HEK293T (cell line): ENCODE results near the gene WIPF1.

Experiments
- CTCF ChIA-PET: fragments of 350-600 bp; formaldehyde crosslinking; extraction: SDS; loops from one replicate; lab custom pipeline; 2021; ENCODE audit warnings: antibody characterized with exemption, inconsistent platforms; lab: Yijun Ruan, JAX
- POLR2A ChIA-PET: fragments of 350-600 bp; formaldehyde crosslinking; extraction: SDS; loops from one replicate; lab custom pipeline; 2020; ENCODE audit warnings: antibody characterized with exemption, inconsistent platforms; lab: Yijun Ruan, JAX
- DNase-seq: peaks from one replicate; pipeline ENCODE4 v3.0.0; 2012; ENCODE audit warnings: mixed read lengths; ENCODE audit errors: extremely low spot score
- ARNT ChIP-seq: fragments of 450-650 bp; IDR thresholded peaks from 2 replicates; pipeline ENCODE4 v1.6.1; 2017; ENCODE audit warnings: mild to moderate bottlenecking
- BHLHE40 ChIP-seq: fragments of 450-650 bp; IDR thresholded peaks from 2 replicates; pipeline ENCODE4 v1.6.1; 2016; ENCODE audit warnings: mild to moderate bottlenecking, moderate library complexity, borderline replicate concordance
- CTBP1 ChIP-seq: fragments of 450-650 bp; IDR thresholded peaks from 2 replicates; pipeline ENCODE4 v1.6.1; 2016; ENCODE audit warnings: borderline replicate concordance
- ELF4 ChIP-seq: fragments of 450-650 bp; IDR thresholded peaks from 2 replicates; pipeline ENCODE4 v1.6.1; 2017; ENCODE audit warnings: antibody characterized with exemption
- FOXA1 ChIP-seq: fragments of 450-650 bp; IDR thresholded peaks from 2 replicates; pipeline ENCODE4 v1.6.1; 2016; ENCODE audit warnings: mild to moderate bottlenecking
- FOXK2 ChIP-seq: fragments of 450-650 bp; IDR thresholded peaks from 2 replicates; pipeline ENCODE4 v1.6.1; 2016; ENCODE audit warnings: mild to moderate bottlenecking
- FOXM1 ChIP-seq: fragments of 450-650 bp; IDR thresholded peaks from 2 replicates; pipeline ENCODE4 v1.6.1; 2017; ENCODE audit warnings: mild to moderate bottlenecking, borderline replicate concordance
- HDGF ChIP-seq: fragments of 450-650 bp; IDR thresholded peaks from 2 replicates; pipeline ENCODE4 v1.6.1; 2017; ENCODE audit warnings: antibody characterized with exemption, borderline replicate concordance
- L3MBTL2 ChIP-seq: fragments of 450-650 bp; conservative IDR thresholded peaks from 2 replicates; pipeline ENCODE4 v1.6.1; 2016; ENCODE audit warnings: mild to moderate bottlenecking
- LEF1 ChIP-seq: fragments of 450-650 bp; IDR thresholded peaks from 2 replicates; pipeline ENCODE4 v1.6.1; 2017; ENCODE audit warnings: mild to moderate bottlenecking, borderline replicate concordance
- NFRKB ChIP-seq: fragments of 450-650 bp; IDR thresholded peaks from 2 replicates; pipeline ENCODE4 v1.6.1; 2016; ENCODE audit warnings: mild to moderate bottlenecking, moderate library complexity
- SP1 ChIP-seq: fragments of 450-650 bp; IDR thresholded peaks from 2 replicates; pipeline ENCODE4 v1.6.1; 2017
- SUZ12 ChIP-seq: fragments of 450-650 bp; IDR thresholded peaks from 2 replicates; pipeline ENCODE4 v1.6.1; 2016; ENCODE audit warnings: mild to moderate bottlenecking
- TARDBP ChIP-seq: fragments of 450-650 bp; IDR thresholded peaks from 2 replicates; pipeline ENCODE4 v1.6.1; 2016
- ZNF384 ChIP-seq: fragments of 450-650 bp; IDR thresholded peaks from 2 replicates; pipeline ENCODE4 v1.6.1; 2016
- TF ChIP-seq, protein P1 (sequence below): fragments of 450-650 bp; IDR thresholded peaks from 2 replicates; pipeline ENCODE4 v1.6.1; 2016

WIPF1 gene, protein sequence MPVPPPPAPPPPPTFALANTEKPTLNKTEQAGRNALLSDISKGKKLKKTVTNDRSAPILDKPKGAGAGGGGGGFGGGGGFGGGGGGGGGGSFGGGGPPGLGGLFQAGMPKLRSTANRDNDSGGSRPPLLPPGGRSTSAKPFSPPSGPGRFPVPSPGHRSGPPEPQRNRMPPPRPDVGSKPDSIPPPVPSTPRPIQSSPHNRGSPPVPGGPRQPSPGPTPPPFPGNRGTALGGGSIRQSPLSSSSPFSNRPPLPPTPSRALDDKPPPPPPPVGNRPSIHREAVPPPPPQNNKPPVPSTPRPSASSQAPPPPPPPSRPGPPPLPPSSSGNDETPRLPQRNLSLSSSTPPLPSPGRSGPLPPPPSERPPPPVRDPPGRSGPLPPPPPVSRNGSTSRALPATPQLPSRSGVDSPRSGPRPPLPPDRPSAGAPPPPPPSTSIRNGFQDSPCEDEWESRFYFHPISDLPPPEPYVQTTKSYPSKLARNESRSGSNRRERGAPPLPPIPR

DNA sequence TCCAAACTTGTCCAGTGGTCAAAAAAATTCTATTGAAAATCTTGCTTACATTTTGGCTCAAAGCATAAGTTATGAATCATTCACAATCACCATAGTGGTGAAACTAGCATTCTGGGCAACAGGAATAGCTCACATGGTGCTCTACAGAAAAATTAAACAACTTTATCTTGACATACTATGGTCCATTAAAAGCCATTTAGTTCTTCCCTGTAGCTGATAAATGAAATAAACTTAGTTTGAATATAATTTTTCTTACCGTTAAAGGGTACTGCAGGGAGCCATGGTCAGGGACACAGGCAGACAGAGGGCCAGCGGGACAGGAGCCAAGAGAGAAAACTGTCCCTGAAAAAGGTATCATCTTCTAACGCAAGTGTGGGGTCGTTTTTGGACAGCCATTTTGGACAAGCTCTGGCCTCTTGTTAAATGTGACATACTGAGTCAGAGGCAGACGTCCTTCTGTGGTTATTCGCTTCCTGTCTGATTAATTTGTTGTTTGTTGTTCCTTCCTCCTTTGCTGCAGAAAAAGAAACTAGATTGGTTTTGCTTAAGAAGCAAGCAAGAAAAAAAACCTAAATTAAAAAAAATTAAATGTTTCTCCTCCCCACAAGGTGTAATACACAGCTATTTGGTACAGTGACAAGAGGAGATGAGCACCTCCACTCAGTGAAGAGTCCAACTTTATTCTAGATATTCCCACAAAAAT lies at the start of gene WIPF1:
Gene WIPF1 (minus strand): TSS at position 460 of the 703 bp plus-strand sequence. CDS start 12,231 bp downstream, outside the sequence.
- CTCF ChIA-PET: no interaction called here
- POLR2A ChIA-PET: no interaction called here
- no peak for TF ChIP-seq ZNF384
- TF ChIP-seq, protein P1, sequence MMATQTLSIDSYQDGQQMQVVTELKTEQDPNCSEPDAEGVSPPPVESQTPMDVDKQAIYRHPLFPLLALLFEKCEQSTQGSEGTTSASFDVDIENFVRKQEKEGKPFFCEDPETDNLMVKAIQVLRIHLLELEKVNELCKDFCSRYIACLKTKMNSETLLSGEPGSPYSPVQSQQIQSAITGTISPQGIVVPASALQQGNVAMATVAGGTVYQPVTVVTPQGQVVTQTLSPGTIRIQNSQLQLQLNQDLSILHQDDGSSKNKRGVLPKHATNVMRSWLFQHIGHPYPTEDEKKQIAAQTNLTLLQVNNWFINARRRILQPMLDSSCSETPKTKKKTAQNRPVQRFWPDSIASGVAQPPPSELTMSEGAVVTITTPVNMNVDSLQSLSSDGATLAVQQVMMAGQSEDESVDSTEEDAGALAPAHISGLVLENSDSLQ: no peak
- TF ChIP-seq TARDBP: no peak
- DNase-seq: no peak

DNA sequence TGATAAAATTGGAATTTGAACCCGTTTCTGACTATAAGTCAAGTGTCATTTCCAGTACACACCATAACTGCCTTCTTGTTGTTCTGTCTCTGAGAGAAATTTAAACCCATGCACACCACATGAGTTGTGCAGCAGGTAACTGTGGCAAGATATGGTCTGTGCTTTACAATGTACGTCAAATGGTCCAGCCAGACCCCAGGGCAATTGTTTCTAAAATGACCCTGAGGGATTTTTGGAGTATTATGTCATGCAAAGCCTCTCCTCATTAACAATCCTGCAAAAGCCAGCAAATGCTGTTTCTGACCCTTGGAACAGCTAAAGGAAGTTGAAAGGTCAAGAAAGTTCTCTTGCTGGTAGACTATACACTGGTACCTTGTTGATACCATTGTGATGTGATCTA lies 47.7 kb upstream of the WIPF1 start:
- POLR2A ChIA-PET: no interaction called here
- TF ChIP-seq BHLHE40 (no peak), HDGF (no peak), FOXA1 (no peak)
- CTCF ChIA-PET: no interaction called here
- DNase-seq: no peak

DNA sequence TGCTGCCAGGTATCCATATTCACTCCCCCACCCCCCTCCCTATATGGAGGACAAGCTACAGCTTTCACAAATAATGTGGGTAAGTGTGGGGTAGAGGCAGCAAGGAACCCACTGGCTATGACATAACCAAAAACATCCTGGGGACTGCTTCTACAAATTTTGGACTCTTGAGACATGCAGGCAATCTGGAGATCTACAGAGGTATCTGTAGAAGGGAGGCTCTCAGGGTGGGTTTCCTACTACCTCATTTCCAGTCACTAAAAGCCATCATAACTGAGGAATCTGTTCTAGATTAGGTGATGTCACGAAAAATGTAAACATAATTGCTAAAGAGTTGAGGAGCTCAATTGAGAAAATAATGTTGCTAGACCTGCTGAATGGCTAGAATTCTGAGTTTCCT lies 46.8 kb upstream of the WIPF1 start:
- DNase-seq: no peak
- ChIA-PET POLR2A (no interaction called here), CTCF (no interaction called here)
- TF ChIP-seq BHLHE40 (no peak), ARNT (no peak), SUZ12 (no peak), CTBP1 (no peak), HDGF (no peak), SP1 (no peak), ELF4 (no peak), NFRKB (no peak), TARDBP (no peak), FOXM1 (no peak), ZNF384 (no peak), FOXA1 (no peak), FOXK2 (no peak), LEF1 (no peak), L3MBTL2 (no peak)
- TF ChIP-seq, protein P1: no peak

DNA sequence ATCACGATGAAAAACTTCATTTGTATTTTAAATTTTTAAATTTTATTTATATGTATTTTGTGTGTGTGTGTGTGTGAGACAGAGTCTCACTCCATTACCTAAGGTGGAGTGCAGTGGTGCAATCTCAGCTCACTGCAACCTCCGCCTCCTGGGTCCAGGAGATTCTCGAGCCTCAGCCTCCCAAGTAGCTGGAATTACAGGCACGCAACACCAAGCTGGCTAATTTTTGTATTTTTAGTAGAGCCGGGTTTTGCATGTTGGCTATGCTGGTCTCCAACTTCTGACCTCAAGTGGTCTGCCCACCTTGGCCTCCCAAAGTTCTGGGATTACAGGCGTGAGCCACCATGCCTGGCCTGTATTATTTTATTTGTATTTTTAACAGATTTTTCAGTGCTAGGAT lies 45.8 kb upstream of the WIPF1 start:
- no peak for DNase-seq
- TF ChIP-seq LEF1: no peak
- no peak for TF ChIP-seq TARDBP
- TF ChIP-seq, protein P1: no peak
- POLR2A ChIA-PET: no interaction called here
- CTCF ChIA-PET: no interaction called here

DNA sequence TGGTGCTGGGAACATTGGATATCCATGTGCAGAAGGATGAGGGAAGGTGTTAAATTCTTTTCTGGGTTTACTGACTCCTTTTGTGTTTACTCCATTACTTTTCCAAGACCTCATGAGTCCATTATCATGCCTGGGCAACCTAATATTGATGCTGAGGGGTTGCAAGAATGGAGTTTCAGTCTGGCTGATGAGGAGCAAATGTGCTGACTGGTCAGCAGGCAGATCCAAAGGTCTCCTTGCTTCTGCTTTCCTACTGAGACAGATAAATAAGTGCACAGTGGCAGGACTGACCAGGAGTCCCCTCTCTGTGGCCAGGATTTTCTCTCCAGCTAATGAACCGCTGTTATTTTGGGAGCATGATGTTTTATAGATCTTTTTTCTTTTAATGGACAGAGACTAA lies 43.6 kb upstream of the WIPF1 start:
- CTCF ChIA-PET: no interaction called here
- DNase-seq: no peak
- no peak for TF ChIP-seq ARNT
- TF ChIP-seq ZNF384: no peak
- TF ChIP-seq LEF1: no peak
- TF ChIP-seq, protein P1: no peak
- TF ChIP-seq BHLHE40: no peak
- POLR2A ChIA-PET: no interaction called here

DNA sequence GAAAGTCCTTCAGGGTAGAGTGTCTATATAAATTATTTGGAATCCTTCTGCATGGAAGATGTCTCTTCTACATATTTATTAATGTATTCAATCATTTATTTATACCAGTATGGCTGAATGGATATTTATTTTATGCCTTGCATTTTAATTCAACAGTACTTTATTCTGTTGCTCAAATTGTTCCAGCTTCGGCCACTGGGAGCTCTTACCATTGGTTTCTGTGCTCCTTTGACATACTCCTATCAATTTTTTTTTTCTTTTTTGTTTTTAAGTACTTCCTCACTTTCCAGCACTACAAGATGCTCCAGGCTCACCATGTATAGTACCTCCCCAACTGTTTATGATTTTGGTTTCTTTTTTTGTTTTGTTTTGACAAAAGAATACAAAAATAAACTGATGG lies 39.4 kb upstream of the WIPF1 start:
- ChIA-PET POLR2A (no interaction called here), CTCF (no interaction called here)
- TF ChIP-seq CTBP1 (no peak), ELF4 (no peak), SUZ12 (no peak), BHLHE40 (no peak)
- no peak for DNase-seq
